HG02938 (cell line): ENCODE data around the gene VSX2.

ENCODE experiments used
- ATAC-seq: cut with Tn5 transposase; IDR thresholded peaks from one replicate; pipeline ENCODE4 v1.9.1; 2021; ENCODE audit warnings: mild to moderate bottlenecking, moderate library complexity; ENCODE audit not compliant: unreplicated experiment

Gene VSX2

GRCh38 chr14:74221741-74222140, 17.5 kb upstream of the VSX2 start:
- no peak for ATAC-seq

DNA sequence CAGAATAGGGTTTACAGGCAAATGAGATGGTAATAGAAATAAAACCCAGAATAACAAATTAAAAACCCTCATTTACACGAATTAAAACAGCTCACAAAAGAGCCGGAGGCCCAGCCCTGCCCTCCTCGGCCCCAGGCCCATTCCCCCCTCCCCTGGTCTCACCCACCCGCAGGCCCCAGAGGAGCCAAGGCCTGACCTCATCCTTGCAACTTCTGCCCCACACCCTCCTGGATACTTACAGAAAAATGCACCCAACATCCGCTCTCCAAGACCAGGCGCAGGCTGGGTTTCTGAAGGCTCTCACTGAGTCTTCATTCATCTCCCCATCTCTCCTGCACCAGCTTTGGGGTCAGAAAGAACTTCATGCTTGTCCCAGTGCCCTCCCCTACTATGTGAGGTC, 16.2 kb upstream of the VSX2 start:
- no peak for ATAC-seq

GRCh38 chr14:74231784-74232183, 7.5 kb upstream of the VSX2 start:
- ATAC-seq = no peak

DNA sequence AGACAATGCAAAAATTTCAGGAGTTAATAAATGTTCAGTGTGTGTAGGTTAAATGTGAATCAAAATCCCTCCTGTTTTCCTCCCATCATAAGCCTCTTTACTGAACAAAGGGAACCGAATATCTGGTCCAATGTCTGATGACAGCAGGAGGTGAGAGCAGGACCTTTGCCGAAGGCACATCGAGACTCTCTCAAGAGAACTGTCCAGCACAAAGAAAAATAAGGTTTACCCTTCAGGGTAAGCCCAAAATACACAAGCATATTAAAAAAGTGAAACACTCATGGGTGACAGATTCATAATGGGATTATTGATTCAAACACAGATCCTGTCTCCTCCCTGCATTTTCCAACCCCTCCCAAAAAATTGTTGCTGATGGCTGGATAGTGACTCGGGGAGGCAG, 4.2 kb upstream of the VSX2 start:
- ATAC-seq = no peak

DNA sequence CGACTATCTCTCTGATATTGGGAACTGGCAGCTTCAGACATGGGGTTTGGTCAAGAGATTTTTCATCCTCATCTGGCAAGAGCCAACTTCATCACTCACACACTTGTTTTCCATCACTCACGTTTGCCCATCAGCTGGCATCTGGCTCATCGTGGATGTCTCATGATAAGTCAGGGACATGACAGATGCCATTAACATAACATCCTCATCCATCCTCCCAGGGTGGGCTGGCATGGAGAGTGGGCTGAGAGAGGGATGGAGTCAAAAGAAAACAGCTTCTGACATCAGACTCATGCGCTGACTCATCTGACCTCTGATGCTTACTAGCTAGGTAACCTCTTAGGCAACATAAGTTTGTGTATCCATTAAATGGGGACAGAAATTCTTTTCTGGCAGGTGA, 1.8 kb upstream of the VSX2 start:
- ATAC-seq = no peak

DNA sequence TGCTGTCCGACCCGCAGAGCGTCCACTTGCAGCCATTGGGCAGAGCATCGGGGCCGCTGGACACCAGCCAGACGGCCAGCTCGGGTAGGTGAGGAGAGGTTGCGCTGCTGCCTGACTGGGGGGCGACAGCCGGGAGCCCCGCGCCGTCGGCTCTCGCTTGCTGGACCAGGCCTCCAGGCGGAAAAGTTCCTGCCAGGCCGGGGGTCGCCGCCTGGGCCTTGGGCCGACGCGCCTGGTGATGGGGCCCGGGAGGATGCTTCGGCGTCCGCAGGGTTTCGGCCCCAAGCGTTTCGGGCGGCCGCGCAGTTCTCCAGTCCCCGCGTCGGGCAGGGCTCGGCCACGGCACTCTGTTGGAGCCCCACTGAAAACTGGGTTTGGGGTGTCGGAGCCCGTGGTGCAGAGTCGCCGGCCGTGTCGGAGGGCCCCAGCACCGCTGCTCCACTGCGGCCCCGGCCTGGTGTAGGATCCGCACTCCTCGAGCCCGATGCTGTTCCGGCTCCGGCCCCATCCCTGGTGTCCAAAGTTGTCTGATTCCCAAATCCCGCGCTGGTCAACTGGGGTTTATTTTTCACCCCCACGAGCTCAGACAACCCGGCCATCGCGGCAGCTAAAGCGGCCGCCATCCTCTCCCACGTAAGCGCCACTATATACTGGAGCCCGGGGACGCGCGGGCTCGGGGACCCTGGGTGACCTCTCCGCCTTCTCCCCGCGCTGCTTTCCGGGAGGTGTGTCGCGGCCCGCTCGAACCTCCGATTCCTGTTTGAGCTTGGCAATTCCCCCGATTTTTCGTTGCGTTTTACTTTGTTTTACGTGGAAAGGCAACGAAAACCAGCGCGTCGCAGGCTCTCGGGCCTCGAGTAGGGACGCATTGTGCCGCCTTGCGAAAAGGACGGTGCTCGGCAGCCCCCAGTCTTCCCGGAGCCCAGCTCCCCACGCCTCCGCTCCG, 872 bp downstream of the VSX2 start:
- no peak for ATAC-seq

DNA sequence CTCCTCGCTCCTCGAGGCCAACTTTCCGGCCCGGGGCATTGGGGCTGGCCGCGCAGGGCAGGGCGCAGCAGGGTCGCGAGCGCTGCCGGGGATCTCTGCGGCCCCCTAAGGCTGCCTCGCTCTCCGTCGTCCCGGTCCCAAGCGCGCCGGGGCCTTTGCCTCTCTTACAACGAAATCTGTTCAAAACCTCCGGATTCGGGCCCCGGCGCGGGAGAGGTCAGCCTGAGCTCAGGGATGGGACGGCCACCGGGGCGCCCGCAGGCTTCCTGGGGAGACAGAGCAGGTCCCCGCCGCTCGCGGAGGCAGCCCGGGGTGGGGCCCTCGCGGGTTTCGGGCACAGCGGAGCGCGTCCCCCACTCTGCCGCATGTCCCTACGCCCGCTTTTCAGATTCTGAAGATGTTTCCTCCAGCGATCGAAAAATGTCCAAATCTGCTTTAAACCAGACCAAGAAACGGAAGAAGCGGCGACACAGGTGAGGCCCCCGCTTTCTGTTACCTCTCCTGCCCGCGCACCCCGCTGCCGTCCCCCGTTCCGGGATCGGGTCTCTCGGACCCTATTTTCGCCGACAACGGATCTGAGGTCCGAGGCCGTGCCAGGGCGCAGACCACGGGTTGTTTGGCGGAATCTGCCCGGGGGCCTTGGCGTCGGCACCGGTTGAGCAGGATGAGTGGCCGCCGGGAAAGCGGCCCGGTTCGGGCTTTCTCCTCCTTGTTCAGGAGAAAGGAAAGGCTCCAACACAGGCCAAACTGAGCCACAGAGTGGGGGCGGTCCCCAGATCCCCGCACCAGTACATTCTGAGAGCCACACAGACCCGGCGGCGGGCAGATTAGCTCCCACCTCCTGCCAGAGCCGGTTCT, 1.8 kb downstream of the VSX2 start:
- ATAC-seq = no peak

DNA sequence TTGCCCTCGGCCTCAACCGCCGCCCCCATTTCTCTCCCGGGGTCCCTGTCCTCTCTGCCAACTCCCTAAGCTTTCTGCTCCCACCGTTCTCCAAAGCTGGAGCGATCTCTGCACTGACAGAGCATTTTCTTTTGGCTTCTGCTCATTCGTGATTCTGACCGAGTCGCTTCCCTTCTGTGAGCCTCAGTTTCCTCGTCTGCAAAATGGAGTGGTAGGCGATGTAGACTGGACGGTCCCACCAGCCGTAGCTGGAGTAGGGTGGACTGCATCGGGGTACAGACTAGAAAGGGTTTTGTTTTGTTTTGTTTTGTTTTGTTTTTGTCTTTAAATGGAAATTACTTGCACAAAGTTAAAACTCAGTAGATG, 2.4 kb downstream of the VSX2 start:
- no peak for ATAC-seq

- ATAC-seq = no peak
Measured at GRCh38 chr14:74242021-74242779, 3.0 kb downstream of the VSX2 start.

GRCh38 chr14:74242780-74243042, 3.5 kb downstream of the VSX2 start:
- no peak for ATAC-seq

- ATAC-seq = no peak
Measured at GRCh38 chr14:74243051-74243450, 3.8 kb downstream of the VSX2 start.

- ATAC-seq = no peak
Measured at GRCh38 chr14:74244115-74244514, 4.9 kb downstream of the VSX2 start.

GRCh38 chr14:74245292-74245691, 6.0 kb downstream of the VSX2 start:
- no peak for ATAC-seq

GRCh38 chr14:74246542-74246941, 7.3 kb downstream of the VSX2 start:
- ATAC-seq = no peak

- no peak for ATAC-seq
Measured at GRCh38 chr14:74248017-74248416, 8.8 kb downstream of the VSX2 start.

GRCh38 chr14:74249433-74250375, 10.5 kb downstream of the VSX2 start:
- ATAC-seq = no peak

GRCh38 chr14:74255281-74255680, 16.0 kb downstream of the VSX2 start:
- ATAC-seq = no peak

DNA sequence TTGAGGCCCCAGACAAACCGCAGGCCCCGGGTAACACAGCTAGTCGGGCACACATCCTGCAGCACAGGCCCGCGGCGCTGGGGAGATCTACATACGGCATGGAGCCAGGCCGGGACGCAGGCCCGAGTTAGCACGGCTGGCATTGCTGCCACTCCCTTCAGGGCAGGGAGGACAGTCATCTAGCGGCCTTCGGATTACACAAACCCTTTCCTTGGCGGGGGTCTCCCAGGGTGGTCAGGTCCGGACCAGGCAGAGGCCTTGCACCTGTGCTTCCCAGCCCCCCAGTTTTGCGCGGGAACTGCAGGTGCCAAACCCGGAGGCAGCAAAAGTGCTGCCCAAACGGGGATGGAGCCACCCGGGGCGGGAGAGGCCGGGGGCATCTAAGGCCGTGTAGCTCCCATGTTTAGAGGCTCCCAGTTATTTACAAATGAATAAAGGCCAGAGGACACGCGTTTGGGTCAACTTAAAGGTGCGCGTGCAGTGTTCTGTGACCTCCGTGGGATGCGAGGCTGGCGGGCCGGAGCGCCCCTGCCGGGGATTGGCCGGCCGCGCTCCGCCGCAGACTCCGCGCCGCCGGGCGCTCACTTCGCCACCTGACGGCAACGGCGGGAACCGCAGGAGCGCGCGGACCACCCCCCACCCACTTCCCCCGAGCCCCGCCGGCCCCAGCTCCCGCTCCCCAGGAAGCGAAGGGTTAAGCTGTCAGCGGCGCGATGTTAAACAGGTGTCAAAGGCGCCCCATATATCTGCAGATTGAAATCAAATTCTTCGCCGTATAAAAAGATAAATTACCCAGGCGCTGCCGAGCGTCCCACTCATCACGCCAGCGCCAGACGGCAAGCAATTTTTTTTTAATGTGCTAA, 18.1 kb downstream of the VSX2 start:
- ATAC-seq = no peak

DNA sequence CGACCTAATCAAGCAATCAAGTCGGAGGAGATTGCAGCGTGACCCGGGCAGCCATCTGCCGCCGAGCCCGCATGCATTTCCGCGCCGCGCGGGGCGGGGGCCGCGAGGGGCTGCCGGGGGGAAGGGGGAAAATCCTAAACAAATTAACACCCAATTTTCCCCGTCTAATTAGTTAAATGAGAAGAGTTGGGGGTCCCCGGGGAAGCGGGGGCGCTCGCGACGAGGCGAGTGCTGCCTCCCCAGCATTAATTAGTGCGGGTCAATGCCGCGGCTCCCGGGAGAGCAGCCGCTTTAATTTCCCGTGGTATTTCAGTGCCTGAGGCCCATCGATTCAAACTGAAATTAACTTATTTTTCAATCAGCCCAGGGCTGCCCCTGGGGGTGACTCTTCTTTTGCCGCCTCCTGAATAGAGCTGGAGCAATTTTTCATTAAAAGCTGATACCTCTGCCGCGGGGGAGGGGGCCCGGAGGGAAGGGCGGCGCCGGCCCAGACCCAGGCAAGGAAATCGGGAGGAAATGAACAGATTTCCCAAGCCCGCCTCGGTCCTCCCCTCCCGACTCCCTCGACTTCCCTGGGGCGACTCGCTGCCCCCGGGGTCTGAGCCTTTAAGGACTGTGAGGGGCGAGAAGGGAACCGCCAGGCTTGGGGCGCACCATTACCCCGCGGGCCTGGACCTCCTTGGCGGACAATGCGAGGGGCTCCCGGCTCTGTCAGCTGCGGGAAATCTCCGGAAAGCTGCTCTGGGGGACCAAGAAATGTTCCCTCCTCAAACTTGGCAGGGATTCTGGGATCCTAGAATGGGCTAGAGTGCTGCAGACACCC, 18.9 kb downstream of the VSX2 start:
- ATAC-seq = no peak
